Measurements from ENCODE around the gene PCP4. TPM values are rescaled to one million over a fixed set of nuclear protein-coding genes. Genes with fewer than 3 reads are reported as not detected.

The PCP4 gene
- total and polyA plus RNA-seq, 9 donors = 0.25 to 4.7 (median 3.2) TPM; not detected in 3

- intact Hi-C loops (cut with DNase I) = no loop called here
- Histone ChIP-seq H3K9me3 (no peaks in the 10 kb centered on the region), H3K4me1 (ENCODE audit: insufficient read depth) (no peaks in the 10 kb centered on the region), H3K36me3 (no peaks in the 10 kb centered on the region), H3K4me3 (no peak overlapping the region), H3K27me3 (no peaks in the 10 kb centered on the region), H3K27ac (no peak overlapping the region)
- WGBS, 3 donors = 33 to 45% (median 44%) methylated on average over 5 of the region's 5 CpGs
- TF ChIP-seq, protein P1, sequence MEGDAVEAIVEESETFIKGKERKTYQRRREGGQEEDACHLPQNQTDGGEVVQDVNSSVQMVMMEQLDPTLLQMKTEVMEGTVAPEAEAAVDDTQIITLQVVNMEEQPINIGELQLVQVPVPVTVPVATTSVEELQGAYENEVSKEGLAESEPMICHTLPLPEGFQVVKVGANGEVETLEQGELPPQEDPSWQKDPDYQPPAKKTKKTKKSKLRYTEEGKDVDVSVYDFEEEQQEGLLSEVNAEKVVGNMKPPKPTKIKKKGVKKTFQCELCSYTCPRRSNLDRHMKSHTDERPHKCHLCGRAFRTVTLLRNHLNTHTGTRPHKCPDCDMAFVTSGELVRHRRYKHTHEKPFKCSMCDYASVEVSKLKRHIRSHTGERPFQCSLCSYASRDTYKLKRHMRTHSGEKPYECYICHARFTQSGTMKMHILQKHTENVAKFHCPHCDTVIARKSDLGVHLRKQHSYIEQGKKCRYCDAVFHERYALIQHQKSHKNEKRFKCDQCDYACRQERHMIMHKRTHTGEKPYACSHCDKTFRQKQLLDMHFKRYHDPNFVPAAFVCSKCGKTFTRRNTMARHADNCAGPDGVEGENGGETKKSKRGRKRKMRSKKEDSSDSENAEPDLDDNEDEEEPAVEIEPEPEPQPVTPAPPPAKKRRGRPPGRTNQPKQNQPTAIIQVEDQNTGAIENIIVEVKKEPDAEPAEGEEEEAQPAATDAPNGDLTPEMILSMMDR (IDR thresholded peaks at IDR 0.05) = no peak
- no peak for TF ChIP-seq POLR2A (IDR thresholded peaks at IDR 0.05)
- TF ChIP-seq EP300 (IDR thresholded peaks at IDR 0.05) = no peak
- no peak for DNase-seq
These were observed 109.6 kb downstream of the PCP4 start for GRCh38 chr21:39976800-39977199.

Other genes starting within 250 kb of the PCP4 start
- gene IGSF5, start 122.3 kb upstream of the PCP4 start, total RNA-seq = under 1 TPM in 5 of 7 donors, not detected in 2; 0.22 to 0.72 (median 0.45) TPM
- under 1 TPM; 0.16 to 0.50 TPM for gene IGSF5, start 122.3 kb upstream of the PCP4 start, polyA plus RNA-seq